GM13976 (cell line): ENCODE measurements around the gene TBX18.

Source experiments
- DNase-seq: peaks from one replicate; pipeline ENCODE4 v3.0.0; 2012; ENCODE audit warnings: low spot score
- in situ Hi-C: fragments of 300-500 bp; cut with MboI; formaldehyde crosslinking; loops from one replicate; pipeline ENCODE4 v1.12.0; 2022; ENCODE audit warnings: low sequenced_read_pairs, mixed read lengths, inconsistent platforms; ENCODE audit not compliant: unreplicated experiment
- TF ChIP-seq, protein P1 (sequence below): IDR thresholded peaks from 2 replicates; pipeline ENCODE4 v1.5.1; 2012; ENCODE audit warnings: borderline replicate concordance, mild to moderate bottlenecking; ENCODE audit not compliant: insufficient read depth; ENCODE audit errors: extremely low read depth, missing control alignments, control extremely low read depth

The TBX18 gene

DNA sequence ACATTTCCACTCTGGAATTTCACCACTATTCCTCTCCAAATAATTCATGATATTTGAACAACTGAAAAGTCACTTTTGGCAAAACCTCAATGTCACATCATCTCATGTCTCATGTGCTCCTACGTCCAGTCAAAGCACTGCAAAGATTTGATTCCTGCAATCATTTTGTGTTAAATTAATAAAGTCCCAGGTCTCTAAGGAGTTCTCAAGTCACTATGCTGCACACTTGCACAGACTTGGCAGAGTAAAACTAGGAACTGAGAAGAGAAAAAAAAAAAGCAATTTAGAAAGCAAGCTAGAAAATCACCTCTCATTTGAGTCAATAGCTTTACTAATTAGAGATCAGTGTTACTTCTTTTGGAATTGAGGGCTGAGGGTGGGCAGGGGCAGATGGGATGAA, 11.2 kb downstream of the TBX18 start:
- no peak for DNase-seq
- in situ Hi-C loops = no loop called here
- TF ChIP-seq, protein P1, sequence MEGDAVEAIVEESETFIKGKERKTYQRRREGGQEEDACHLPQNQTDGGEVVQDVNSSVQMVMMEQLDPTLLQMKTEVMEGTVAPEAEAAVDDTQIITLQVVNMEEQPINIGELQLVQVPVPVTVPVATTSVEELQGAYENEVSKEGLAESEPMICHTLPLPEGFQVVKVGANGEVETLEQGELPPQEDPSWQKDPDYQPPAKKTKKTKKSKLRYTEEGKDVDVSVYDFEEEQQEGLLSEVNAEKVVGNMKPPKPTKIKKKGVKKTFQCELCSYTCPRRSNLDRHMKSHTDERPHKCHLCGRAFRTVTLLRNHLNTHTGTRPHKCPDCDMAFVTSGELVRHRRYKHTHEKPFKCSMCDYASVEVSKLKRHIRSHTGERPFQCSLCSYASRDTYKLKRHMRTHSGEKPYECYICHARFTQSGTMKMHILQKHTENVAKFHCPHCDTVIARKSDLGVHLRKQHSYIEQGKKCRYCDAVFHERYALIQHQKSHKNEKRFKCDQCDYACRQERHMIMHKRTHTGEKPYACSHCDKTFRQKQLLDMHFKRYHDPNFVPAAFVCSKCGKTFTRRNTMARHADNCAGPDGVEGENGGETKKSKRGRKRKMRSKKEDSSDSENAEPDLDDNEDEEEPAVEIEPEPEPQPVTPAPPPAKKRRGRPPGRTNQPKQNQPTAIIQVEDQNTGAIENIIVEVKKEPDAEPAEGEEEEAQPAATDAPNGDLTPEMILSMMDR = no peak

DNA sequence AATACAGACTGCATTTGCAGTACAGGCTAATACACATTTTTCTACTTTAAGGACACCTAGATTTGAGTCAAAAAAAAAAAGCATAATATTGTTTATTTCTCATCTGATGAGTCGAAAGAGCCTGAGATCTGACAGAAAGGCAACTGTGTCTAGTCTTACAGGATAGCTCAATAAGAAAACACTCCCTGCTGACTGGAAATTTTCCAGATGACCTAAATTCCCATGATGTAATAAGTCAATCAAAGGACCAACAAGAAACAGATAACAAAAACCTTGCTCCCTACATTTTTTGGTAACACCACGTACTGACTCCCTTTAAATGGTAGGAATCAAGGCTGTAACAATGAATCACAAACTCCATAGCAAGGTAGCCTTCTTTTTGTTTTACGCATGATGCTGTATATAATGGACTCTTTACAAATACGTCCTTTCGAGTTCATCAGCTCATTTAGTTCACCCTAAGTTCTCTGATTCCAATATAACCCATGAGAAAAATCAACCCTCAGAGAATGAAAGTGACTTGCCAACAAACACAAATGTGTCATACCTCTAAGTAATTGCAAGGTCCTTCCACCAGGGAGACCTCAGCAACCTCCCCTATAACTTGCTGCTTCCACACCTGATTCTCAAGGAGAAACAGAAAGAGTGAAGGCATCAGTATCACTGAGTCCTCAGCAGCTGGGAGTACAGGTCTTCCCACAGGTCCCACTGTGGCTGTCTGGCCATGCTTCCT, 12.1 kb downstream of the TBX18 start:
- DNase-seq = no peak
- in situ Hi-C loops = no loop called here
- TF ChIP-seq, protein P1 = no peak

DNA sequence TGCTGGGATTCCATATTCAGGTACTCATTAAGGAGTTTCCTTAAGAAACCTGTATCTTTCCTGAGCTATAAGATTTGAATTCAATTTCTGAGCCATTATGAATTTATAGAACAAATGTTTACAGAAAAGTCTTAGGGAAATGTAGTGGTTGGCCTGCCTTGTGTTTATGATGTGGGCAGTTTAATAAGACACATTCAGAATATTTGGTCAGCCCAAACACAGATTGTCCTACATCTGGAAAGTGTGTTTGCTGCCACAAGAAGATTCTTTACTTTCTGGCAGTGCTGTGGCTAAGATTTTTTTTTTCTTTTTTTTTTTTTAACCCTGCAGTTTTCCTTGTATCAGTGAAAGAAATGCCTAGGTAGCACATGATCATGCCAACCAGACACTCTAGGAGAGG, 15.2 kb downstream of the TBX18 start:
- DNase-seq = no peak
- in situ Hi-C loops = no loop called here
- TF ChIP-seq, protein P1 = no peak

DNA sequence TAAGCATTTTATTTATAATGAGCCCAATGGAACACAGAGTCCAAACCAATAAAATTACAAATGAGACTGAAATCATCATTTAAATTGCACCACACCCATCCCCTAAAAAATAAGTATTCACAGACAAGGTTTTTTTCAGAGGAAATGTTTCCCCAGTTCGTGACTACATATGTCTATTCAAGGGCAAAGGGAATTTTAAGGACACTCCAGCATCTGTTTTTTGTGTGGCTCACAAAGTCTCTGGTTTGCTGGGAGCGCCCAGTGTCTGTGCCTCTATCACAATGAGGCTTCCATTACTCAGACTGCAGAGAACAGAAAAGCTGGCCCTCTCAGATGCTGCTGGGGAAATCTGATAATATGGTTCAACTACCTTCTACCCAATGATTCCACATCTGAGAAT, 16.0 kb downstream of the TBX18 start:
- in situ Hi-C loops = no loop called here
- TF ChIP-seq, protein P1 = no peak

DNA sequence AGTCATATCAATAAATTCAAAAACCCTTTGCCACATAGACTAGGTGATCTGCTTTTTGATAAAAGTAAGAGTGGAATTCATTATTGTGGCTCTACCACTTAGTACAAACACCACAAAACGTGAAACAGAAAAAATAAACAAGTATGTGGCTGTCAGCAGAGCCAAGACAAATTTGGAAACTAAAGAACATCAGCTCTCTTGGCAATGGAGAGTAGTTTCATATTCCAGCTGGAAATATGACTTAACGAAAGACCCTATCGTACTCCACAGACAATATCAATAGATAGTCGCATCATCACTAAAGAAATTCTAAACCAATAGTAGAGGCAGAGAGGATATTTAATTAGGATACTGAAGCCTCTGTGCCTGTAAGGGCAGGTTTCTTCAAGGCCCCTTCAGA, 20.8 kb downstream of the TBX18 start:
- in situ Hi-C loops = no loop called here
- TF ChIP-seq, protein P1 = no peak
- no peak for DNase-seq

More for the DNA sequence above, 16.0 kb downstream of the TBX18 start:
- no peak for DNase-seq

DNA sequence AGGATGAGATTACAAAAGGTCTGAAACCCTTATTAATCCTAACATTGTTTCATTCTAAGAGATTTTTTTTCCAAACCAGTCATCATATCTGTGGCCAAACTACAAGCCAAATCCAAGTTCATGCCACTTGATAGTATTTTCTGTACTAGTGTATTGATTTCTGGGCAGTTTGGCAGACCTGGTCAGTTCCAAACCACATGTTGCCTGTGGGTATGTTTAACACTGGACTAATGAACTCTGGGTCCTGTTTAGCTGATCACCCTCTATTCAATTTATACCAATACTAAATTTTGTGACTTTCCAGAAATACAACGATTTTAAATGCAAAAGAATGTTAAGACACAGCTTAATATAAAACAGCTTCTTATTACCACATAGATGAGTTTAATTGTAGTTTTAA, 24.0 kb downstream of the TBX18 start:
- TF ChIP-seq, protein P1 = no peak
- no peak for DNase-seq
- in situ Hi-C loops = no loop called here
